ENCODE measurements around the gene CYB5R3. TPM values are rescaled to one million over a fixed set of nuclear protein-coding genes. Genes with fewer than 3 reads are reported as not detected.

CYB5R3 gene
- polyA plus RNA-seq, 1 of the 3 experiments (the other 2 are of a cell fraction): 106 TPM

DNA sequence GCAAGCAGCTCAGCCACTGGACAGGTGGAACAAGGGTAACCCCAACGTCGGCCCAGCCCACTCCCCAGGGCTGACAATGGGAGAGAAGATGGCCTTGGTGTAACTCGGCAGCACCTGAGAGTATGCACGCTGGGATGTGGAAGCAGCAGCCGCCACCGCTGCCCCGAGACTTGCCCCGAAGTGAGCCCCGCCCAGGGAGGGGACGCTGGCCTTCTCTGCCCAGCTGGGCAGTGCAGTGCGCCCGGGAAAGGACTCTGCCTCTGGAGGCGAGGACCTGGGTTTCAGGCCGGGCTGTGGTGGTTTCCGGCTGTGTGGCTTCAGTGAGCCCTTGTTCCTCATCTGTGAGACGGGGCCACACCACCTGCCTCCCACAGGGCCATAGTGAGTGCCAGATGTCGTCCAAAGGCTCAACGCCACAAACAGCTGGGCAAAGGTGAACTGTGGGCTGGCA is 25.9 kb downstream of the CYB5R3 start (continued):
- no peak for TF ChIP-seq EP300 (IDR thresholded peaks at IDR 0.05; ENCODE audit: borderline replicate concordance in 1 of 2, low read depth in 1 of 2, low read length in 1 of 2)
- no peak for TF ChIP-seq RCOR1 (IDR thresholded peaks at IDR 0.05; ENCODE audit: low read length)
- TF ChIP-seq, protein P1, sequence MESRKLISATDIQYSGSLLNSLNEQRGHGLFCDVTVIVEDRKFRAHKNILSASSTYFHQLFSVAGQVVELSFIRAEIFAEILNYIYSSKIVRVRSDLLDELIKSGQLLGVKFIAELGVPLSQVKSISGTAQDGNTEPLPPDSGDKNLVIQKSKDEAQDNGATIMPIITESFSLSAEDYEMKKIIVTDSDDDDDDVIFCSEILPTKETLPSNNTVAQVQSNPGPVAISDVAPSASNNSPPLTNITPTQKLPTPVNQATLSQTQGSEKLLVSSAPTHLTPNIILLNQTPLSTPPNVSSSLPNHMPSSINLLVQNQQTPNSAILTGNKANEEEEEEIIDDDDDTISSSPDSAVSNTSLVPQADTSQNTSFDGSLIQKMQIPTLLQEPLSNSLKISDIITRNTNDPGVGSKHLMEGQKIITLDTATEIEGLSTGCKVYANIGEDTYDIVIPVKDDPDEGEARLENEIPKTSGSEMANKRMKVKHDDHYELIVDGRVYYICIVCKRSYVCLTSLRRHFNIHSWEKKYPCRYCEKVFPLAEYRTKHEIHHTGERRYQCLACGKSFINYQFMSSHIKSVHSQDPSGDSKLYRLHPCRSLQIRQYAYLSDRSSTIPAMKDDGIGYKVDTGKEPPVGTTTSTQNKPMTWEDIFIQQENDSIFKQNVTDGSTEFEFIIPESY (IDR thresholded peaks at IDR 0.05; ENCODE audit: borderline replicate concordance, low read depth): no peak
- TF ChIP-seq NRF1 (IDR thresholded peaks at IDR 0.05; ENCODE audit: low read depth, low read length): no peak
- TF ChIP-seq FOXJ3 (CRISPR knock-in tag; IDR thresholded peaks at IDR 0.05): no peak
- no peak for TF ChIP-seq FOSL2 (IDR thresholded peaks at IDR 0.05; ENCODE audit: borderline replicate concordance, low read depth)

DNA sequence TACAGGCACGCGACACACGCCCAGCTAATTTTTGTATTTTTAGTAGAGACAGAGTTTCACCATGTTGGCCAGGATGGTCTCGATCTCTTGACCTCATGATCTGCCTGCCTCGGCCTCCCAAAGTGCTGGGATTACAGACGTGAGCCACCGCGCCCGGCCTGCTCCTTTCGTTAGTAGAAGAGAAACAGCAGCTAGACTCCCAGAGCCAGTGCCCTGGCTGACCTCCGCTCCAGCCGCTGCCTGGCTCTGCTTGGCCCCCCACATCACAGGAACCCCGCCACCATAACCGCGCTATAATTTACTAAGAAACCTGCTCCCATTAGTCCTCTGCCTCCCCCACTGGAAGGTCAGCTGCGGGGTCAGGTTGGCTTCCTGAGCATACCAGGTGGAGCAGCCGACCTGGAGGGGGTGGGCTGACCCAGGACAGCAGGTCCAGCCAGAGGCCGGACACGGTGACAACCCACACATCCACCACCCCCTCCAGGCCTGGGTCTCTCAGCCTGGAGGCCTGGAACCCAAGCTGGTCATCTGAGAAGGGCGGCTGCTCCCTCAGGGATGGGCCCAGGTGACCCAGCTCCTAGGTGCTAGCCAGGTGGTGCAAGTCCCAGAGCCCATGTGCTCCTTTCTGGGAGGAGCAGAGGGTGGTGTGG is 27.0 kb downstream of the CYB5R3 start:
- Histone ChIP-seq H3K9me2 (no peaks in the 10 kb centered on the region), H3K9me3 (no peaks in the 10 kb centered on the region), H3K4me1 (ENCODE audit: control insufficient read depth in 1 of 2, insufficient read depth in 2 of 2, low read depth in 1 of 2, low read length in 1 of 2) (no peaks in the 10 kb centered on the region; a peak in 1 of 4 replicates), H2AFZ (ENCODE audit: low read depth) (no peak overlapping the region), H3F3A (replicated peaks; ENCODE audit: insufficient read depth) (no peaks in the 10 kb centered on the region), H3K27me3 (ENCODE audit: insufficient read depth) (no peaks in the 10 kb centered on the region), H3K9ac (no peak overlapping the region), H3K79me2 (ENCODE audit: insufficient read depth) (no peaks in the 10 kb centered on the region), H3K4me3 (ENCODE audit: low read depth in 2 of 2, low read length in 1 of 2) (no peak overlapping the region), H3K36me3 (replicated peaks in 1 of 2; ENCODE audit: control insufficient read depth in 1 of 2, insufficient read depth in 2 of 2, low read length in 1 of 2) (peaks cover 0 to 3% of the 10 kb centered on the region in 2 experiments), H4K20me1 (ENCODE audit: insufficient read depth) (no peaks in the 10 kb centered on the region), H3K27ac (ENCODE audit: low read depth in 2 of 2, low read length in 1 of 2) (no peak overlapping the region), H3K4me2 (no peak overlapping the region)
- DNase-seq: no peak
- 95% methylated on average over 15 of the region's 20 CpGs for WGBS (ENCODE audit: low lambda C conversion rate)
- CTCF ChIA-PET: interaction anchor here (0.7 to 2.0 kb wide), 6 partner anchors 8 to 412 kb away, joined by 3 to 9 read pairs (median 5); partner anchors contain the start of gene ATP5MGL
- POLR2A ChIA-PET: no interaction called here
- TF ChIP-seq NRF1 (IDR thresholded peaks at IDR 0.05; ENCODE audit: low read depth, low read length): no peak
- no peak for TF ChIP-seq FOSL2 (IDR thresholded peaks at IDR 0.05; ENCODE audit: borderline replicate concordance, low read depth)
- TF ChIP-seq, protein P2, sequence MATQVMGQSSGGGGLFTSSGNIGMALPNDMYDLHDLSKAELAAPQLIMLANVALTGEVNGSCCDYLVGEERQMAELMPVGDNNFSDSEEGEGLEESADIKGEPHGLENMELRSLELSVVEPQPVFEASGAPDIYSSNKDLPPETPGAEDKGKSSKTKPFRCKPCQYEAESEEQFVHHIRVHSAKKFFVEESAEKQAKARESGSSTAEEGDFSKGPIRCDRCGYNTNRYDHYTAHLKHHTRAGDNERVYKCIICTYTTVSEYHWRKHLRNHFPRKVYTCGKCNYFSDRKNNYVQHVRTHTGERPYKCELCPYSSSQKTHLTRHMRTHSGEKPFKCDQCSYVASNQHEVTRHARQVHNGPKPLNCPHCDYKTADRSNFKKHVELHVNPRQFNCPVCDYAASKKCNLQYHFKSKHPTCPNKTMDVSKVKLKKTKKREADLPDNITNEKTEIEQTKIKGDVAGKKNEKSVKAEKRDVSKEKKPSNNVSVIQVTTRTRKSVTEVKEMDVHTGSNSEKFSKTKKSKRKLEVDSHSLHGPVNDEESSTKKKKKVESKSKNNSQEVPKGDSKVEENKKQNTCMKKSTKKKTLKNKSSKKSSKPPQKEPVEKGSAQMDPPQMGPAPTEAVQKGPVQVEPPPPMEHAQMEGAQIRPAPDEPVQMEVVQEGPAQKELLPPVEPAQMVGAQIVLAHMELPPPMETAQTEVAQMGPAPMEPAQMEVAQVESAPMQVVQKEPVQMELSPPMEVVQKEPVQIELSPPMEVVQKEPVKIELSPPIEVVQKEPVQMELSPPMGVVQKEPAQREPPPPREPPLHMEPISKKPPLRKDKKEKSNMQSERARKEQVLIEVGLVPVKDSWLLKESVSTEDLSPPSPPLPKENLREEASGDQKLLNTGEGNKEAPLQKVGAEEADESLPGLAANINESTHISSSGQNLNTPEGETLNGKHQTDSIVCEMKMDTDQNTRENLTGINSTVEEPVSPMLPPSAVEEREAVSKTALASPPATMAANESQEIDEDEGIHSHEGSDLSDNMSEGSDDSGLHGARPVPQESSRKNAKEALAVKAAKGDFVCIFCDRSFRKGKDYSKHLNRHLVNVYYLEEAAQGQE (IDR thresholded peaks at IDR 0.05; ENCODE audit: low read depth, low read length): no peak
- TF ChIP-seq FOXM1 (IDR thresholded peaks at IDR 0.05; ENCODE audit: low read depth): no peak
- TF ChIP-seq MXI1 (IDR thresholded peaks at IDR 0.05; ENCODE audit: low read depth, low read length): no peak
- TF ChIP-seq, protein P3, sequence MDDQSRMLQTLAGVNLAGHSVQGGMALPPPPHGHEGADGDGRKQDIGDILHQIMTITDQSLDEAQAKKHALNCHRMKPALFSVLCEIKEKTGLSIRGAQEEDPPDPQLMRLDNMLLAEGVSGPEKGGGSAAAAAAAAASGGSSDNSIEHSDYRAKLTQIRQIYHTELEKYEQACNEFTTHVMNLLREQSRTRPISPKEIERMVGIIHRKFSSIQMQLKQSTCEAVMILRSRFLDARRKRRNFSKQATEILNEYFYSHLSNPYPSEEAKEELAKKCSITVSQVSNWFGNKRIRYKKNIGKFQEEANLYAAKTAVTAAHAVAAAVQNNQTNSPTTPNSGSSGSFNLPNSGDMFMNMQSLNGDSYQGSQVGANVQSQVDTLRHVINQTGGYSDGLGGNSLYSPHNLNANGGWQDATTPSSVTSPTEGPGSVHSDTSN (IDR thresholded peaks at IDR 0.05): no peak
- TF ChIP-seq, protein P4, sequence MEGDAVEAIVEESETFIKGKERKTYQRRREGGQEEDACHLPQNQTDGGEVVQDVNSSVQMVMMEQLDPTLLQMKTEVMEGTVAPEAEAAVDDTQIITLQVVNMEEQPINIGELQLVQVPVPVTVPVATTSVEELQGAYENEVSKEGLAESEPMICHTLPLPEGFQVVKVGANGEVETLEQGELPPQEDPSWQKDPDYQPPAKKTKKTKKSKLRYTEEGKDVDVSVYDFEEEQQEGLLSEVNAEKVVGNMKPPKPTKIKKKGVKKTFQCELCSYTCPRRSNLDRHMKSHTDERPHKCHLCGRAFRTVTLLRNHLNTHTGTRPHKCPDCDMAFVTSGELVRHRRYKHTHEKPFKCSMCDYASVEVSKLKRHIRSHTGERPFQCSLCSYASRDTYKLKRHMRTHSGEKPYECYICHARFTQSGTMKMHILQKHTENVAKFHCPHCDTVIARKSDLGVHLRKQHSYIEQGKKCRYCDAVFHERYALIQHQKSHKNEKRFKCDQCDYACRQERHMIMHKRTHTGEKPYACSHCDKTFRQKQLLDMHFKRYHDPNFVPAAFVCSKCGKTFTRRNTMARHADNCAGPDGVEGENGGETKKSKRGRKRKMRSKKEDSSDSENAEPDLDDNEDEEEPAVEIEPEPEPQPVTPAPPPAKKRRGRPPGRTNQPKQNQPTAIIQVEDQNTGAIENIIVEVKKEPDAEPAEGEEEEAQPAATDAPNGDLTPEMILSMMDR (IDR thresholded peaks at IDR 0.05): no peak
- TF ChIP-seq, protein P5, sequence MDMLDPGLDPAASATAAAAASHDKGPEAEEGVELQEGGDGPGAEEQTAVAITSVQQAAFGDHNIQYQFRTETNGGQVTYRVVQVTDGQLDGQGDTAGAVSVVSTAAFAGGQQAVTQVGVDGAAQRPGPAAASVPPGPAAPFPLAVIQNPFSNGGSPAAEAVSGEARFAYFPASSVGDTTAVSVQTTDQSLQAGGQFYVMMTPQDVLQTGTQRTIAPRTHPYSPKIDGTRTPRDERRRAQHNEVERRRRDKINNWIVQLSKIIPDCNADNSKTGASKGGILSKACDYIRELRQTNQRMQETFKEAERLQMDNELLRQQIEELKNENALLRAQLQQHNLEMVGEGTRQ (IDR thresholded peaks at IDR 0.05; ENCODE audit: borderline replicate concordance, low read depth, low read length): no peak
- no peak for TF ChIP-seq RFX5 (IDR thresholded peaks at IDR 0.05; ENCODE audit: low read length)
- no peak for TF ChIP-seq TAF1 (IDR thresholded peaks at IDR 0.05; ENCODE audit: borderline replicate concordance, low read depth, low read length)
- no peak for TF ChIP-seq GATA2 (CRISPR knock-in tag; IDR thresholded peaks at IDR 0.05)
- TF ChIP-seq ELF1 (IDR thresholded peaks at IDR 0.05): no peak
- TF ChIP-seq TEAD4 (IDR thresholded peaks at IDR 0.05; ENCODE audit: borderline replicate concordance, insufficient read depth): no peak
- TF ChIP-seq, protein P1 (IDR thresholded peaks at IDR 0.05; ENCODE audit: borderline replicate concordance, low read depth): no peak

All from SK-N-SH (cell line).